DND-41 (cell line): Measurements from ENCODE around the gene LIN7B.

Experiments used
- ATAC-seq: fragments of 200-7000 bp; cut with Tn5 transposase; 3 replicates; pipeline ENCODE4 v1.9.1; 2021; ENCODE audit warnings: low read depth; ENCODE audit not compliant: insufficient read depth
- DNase-seq: peaks from one replicate; pipeline ENCODE4 v3.0.0-alpha.2; 2020
- H2AFZ ChIP-seq: 2 replicates; pipeline ENCODE4 v1.6.0; 2012; ENCODE audit warnings: low read depth, low read length
- H3K27ac ChIP-seq: 2 replicates; pipeline ENCODE4 v1.5.1; 2012; ENCODE audit warnings: low read length, inconsistent platforms
- H3K27me3 ChIP-seq: fragments of 200-600 bp; sonication (generic); 2 replicates; pipeline ENCODE4 v1.6.0; 2012; ENCODE audit warnings: low read length, mild to moderate bottlenecking, inconsistent platforms; ENCODE audit not compliant: insufficient read depth, poor library complexity
- H3K36me3 ChIP-seq: 2 replicates; pipeline ENCODE4 v1.5.1; 2012; ENCODE audit warnings: low read length, inconsistent platforms; ENCODE audit not compliant: insufficient read depth
- H3K4me1 ChIP-seq: 2 replicates; pipeline ENCODE4 v1.5.1; 2012; ENCODE audit warnings: mild to moderate bottlenecking, low read length; ENCODE audit not compliant: insufficient read depth
- H3K4me2 ChIP-seq: 2 replicates; pipeline ENCODE4 v1.6.0; 2012; ENCODE audit warnings: mild to moderate bottlenecking, moderate library complexity, low read length, inconsistent platforms; ENCODE audit not compliant: insufficient read depth
- H3K4me3 ChIP-seq, 2 experiments: fragments of 200-600 bp in 1 of 2; shearing (Covaris generic) in 1 of 2; 2 replicates each; pipeline ENCODE4 v1.5.1; 2012 to 2016; ENCODE audit warnings: inconsistent platforms in 2 of 2, low read length in 2 of 2, mild to moderate bottlenecking in 2 of 2, low read depth in 1 of 2, moderate library complexity in 1 of 2
- H3K79me2 ChIP-seq: 2 replicates; pipeline ENCODE4 v1.6.0; 2012; ENCODE audit warnings: low read length, inconsistent platforms; ENCODE audit not compliant: insufficient read depth
- H3K9ac ChIP-seq: 2 replicates; pipeline ENCODE4 v1.6.0; 2012; ENCODE audit warnings: low read depth, mild to moderate bottlenecking, inconsistent platforms, low read length, moderate library complexity
- H3K9me3 ChIP-seq: 2 replicates; pipeline ENCODE4 v1.5.1; 2012; ENCODE audit warnings: low read length, moderate library complexity, mild to moderate bottlenecking, inconsistent platforms; ENCODE audit not compliant: insufficient read depth, severe bottlenecking
- H4K20me1 ChIP-seq: 2 replicates; pipeline ENCODE4 v1.6.0; 2012; ENCODE audit warnings: low read length; ENCODE audit not compliant: insufficient read depth
- EZH2 ChIP-seq: IDR thresholded peaks from 3 replicates; pipeline ENCODE4 v1.6.1; 2012; ENCODE audit warnings: borderline replicate concordance, low read depth, mild to moderate bottlenecking, moderate library complexity, low read length, inconsistent platforms; ENCODE audit not compliant: severe bottlenecking
- TF ChIP-seq, protein P1 (sequence below): IDR thresholded peaks from 2 replicates; pipeline ENCODE4 v1.5.1; 2012; ENCODE audit warnings: borderline replicate concordance, low read length, moderate library complexity, mild to moderate bottlenecking; ENCODE audit not compliant: poor library complexity, severe bottlenecking; ENCODE audit errors: extremely low read depth

LIN7B gene

DNA sequence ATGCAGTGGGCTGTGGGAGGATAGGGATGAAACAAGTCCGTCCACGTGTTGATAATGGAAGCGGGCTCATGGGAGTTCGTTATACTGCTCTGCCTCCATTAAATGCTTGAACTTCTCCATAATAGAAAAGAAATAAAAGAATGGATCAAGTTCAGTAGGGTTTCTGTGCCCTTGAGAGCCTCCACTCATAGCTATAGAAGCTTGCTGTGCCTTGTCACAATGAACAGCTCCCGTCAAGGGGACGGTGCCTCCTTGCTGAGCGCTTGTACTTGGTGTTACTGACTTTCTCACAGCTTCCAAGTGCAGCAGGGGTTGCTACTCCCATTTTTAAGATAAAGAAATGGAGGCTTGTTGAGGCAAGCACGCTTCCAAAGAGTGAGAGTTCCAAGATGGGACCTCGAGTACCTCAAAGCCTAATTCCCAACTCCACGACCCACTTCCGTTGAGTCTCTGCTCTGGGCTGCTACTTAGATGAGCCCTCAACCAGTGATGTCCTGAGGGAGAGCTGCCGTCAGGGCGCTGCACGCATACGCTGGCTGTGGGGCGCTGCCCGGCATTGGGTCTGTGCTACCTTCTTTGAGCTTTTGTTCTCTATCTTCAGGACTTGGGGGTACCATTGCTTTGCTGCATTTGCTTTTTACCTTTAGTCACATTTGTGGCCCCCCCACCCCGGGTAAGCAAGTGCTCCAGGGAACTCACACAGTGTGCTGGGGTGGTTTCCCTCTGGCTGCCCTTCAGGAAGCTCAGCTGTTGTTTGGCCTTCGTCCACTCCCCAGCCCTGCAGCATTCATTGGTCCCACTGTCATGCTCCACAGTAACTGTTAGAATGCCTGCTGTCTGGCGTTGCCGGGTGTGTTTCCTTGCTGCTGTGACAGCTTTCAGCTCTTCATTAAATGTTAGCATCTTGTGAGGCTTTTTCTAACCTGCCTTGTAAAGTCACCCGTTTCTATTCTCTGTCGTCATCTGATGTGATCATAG is 19.4 kb upstream of the LIN7B start:
- H3K4me3 ChIP-seq = no peak overlapping the region
- no peak overlapping the region for H2AFZ ChIP-seq
- no peak for TF ChIP-seq EZH2
- TF ChIP-seq, protein P1, sequence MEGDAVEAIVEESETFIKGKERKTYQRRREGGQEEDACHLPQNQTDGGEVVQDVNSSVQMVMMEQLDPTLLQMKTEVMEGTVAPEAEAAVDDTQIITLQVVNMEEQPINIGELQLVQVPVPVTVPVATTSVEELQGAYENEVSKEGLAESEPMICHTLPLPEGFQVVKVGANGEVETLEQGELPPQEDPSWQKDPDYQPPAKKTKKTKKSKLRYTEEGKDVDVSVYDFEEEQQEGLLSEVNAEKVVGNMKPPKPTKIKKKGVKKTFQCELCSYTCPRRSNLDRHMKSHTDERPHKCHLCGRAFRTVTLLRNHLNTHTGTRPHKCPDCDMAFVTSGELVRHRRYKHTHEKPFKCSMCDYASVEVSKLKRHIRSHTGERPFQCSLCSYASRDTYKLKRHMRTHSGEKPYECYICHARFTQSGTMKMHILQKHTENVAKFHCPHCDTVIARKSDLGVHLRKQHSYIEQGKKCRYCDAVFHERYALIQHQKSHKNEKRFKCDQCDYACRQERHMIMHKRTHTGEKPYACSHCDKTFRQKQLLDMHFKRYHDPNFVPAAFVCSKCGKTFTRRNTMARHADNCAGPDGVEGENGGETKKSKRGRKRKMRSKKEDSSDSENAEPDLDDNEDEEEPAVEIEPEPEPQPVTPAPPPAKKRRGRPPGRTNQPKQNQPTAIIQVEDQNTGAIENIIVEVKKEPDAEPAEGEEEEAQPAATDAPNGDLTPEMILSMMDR = no peak
- no peak overlapping the region for H3K9ac ChIP-seq
- no peak for DNase-seq
- H3K36me3 ChIP-seq = peaks cover 97% of the 10 kb centered on the region
- H3K27ac ChIP-seq = no peak overlapping the region
- H3K4me2 ChIP-seq = no peak overlapping the region
- no peaks in the 10 kb centered on the region for H3K9me3 ChIP-seq
- peaks cover 92% of the 10 kb centered on the region for H3K79me2 ChIP-seq
- no peak for ATAC-seq
- no peaks in the 10 kb centered on the region for H3K27me3 ChIP-seq
- H4K20me1 ChIP-seq = peaks cover 81% of the 10 kb centered on the region
- peaks cover 37% of the 10 kb centered on the region for H3K4me1 ChIP-seq

- Histone ChIP-seq H3K36me3 (peaks cover 97% of the 10 kb centered on the region), H4K20me1 (peaks cover 80% of the 10 kb centered on the region), H3K79me2 (peaks cover 80% of the 10 kb centered on the region), H2AFZ (no peak overlapping the region), H3K9me3 (no peaks in the 10 kb centered on the region), H3K4me3 (no peak overlapping the region), H3K4me2 (no peak overlapping the region), H3K27me3 (no peaks in the 10 kb centered on the region), H3K27ac (peak overlapping the region; percentile 80), H3K4me1 (peaks cover 37% of the 10 kb centered on the region), H3K9ac (peak overlapping the region; percentile 14; the same call in 1 of the 2 replicates)
- TF ChIP-seq EZH2 = no peak
- TF ChIP-seq, protein P1 = peak; percentile 100
- ATAC-seq (peak; percentile 93), DNase-seq (peak; percentile 87)
Measured at GRCh38 chr19:49097453-49098288, 16.5 kb upstream of the LIN7B start.

GRCh38 chr19:49098795-49099194 is 15.4 kb upstream of the LIN7B start:
- TF ChIP-seq, protein P1 = no peak
- TF ChIP-seq EZH2 = no peak
- Histone ChIP-seq H3K4me1 (peaks cover 37% of the 10 kb centered on the region), H3K79me2 (peaks cover 70% of the 10 kb centered on the region), H3K9ac (peak overlapping the region; percentile 14; the same call in 1 of the 2 replicates), H2AFZ (no peak overlapping the region), H4K20me1 (peaks cover 86% of the 10 kb centered on the region), H3K4me2 (no peak overlapping the region), H3K27ac (peak overlapping the region; percentile 80), H3K27me3 (no peaks in the 10 kb centered on the region), H3K4me3 (no peak overlapping the region), H3K9me3 (no peaks in the 10 kb centered on the region), H3K36me3 (peaks cover 98% of the 10 kb centered on the region)
- no peak for ATAC-seq
- DNase-seq = no peak
